NK-92 treated with Interleukin-12 subunit alpha and Interleukin-12 subunit beta, amount 100 ng/mL, for 24 hours (cell line): Measurements from ENCODE around the gene PCDH10.

Experiments
- DNase-seq: peaks from one replicate; lab custom pipeline; 2025; lab: John Stamatoyannopoulos, UW

PCDH10 gene

DNA sequence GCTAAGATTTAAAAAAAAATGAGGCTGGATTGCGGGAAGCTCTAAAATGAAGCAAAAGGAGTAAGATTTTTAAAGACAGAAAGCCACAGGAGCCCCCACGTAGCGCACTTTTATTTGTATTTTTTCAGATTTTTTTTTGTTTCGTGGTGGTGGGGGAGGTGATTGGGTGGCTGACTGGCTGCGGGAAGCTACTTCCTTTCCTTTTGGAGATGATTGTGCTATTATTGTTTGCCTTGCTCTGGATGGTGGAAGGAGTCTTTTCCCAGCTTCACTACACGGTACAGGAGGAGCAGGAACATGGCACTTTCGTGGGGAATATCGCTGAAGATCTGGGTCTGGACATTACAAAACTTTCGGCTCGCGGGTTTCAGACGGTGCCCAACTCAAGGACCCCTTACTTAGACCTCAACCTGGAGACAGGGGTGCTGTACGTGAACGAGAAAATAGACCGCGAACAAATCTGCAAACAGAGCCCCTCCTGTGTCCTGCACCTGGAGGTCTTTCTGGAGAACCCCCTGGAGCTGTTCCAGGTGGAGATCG, 908 bp downstream of the PCDH10 start:
- no peak for DNase-seq

DNA sequence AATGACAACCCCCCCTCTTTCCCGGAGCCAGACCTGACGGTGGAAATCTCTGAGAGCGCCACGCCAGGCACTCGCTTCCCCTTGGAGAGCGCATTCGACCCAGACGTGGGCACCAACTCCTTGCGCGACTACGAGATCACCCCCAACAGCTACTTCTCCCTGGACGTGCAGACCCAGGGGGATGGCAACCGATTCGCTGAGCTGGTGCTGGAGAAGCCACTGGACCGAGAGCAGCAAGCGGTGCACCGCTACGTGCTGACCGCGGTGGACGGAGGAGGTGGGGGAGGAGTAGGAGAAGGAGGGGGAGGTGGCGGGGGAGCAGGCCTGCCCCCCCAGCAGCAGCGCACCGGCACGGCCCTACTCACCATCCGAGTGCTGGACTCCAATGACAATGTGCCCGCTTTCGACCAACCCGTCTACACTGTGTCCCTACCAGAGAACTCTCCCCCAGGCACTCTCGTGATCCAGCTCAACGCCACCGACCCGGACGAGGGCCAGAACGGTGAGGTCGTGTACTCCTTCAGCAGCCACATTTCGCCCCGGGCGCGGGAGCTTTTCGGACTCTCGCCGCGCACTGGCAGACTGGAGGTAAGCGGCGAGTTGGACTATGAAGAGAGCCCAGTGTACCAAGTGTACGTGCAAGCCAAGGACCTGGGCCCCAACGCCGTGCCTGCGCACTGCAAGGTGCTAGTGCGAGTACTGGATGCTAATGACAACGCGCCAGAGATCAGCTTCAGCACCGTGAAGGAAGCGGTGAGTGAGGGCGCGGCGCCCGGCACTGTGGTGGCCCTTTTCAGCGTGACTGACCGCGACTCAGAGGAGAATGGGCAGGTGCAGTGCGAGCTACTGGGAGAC, 1.6 kb downstream of the PCDH10 start:
- no peak for DNase-seq

DNA sequence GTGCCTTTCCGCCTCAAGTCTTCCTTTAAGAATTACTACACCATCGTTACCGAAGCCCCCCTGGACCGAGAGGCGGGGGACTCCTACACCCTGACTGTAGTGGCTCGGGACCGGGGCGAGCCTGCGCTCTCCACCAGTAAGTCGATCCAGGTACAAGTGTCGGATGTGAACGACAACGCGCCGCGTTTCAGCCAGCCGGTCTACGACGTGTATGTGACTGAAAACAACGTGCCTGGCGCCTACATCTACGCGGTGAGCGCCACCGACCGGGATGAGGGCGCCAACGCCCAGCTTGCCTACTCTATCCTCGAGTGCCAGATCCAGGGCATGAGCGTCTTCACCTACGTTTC, 2.2 kb downstream of the PCDH10 start:
- DNase-seq = no peak

DNA sequence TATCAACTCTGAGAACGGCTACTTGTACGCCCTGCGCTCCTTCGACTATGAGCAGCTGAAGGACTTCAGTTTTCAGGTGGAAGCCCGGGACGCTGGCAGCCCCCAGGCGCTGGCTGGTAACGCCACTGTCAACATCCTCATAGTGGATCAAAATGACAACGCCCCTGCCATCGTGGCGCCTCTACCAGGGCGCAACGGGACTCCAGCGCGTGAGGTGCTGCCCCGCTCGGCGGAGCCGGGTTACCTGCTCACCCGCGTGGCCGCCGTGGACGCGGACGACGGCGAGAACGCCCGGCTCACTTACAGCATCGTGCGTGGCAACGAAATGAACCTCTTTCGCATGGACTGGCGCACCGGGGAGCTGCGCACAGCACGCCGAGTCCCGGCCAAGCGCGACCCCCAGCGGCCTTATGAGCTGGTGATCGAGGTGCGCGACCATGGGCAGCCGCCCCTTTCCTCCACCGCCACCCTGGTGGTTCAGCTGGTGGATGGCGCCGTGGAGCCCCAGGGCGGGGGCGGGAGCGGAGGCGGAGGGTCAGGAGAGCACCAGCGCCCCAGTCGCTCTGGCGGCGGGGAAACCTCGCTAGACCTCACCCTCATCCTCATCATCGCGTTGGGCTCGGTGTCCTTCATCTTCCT, 2.7 kb downstream of the PCDH10 start:
- DNase-seq = no peak

GRCh38 chr4:133152330-133152821, 3.3 kb downstream of the PCDH10 start:
- DNase-seq = no peak

- no peak for DNase-seq
Observed at GRCh38 chr4:133152831-133153481, 3.9 kb downstream of the PCDH10 start.

DNA sequence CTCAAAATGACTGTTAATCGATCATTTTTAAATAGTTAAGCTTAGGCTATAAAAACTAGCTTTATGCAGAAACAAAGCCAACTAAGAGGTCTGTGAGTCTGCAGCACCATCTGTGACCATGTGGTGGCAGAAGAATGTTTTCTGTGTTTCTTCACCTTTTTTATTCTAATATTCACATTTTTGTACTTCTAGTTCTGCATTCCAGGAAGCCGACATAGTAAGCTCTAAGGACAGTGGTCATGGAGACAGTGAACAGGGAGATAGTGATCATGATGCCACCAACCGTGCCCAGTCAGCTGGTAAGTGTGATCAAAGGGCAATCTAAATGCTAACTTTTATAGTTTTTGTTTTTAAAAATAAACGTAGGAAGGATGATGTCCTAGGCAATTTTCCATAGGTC, 5.6 kb downstream of the PCDH10 start:
- no peak for DNase-seq

- no peak for DNase-seq
Observed at GRCh38 chr4:133156096-133156495, 7.0 kb downstream of the PCDH10 start.

DNA sequence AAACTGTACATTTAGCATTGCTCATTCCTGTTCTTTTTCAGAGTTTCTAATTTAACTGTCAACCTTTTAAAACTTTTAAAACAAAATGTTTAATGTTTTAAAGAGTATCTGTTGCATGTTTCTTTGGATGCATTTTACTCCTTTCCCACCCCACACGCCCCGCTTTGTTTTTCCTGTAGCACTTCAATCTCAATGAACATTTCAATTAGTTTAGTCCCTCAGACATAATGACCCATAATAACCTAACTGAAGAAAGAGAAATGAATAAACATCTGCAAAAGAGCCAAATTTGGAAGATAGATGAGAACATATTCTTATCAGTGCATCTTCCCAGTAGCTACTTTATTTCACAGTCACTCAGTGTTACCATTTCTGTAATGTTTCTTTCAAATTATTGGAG, 7.5 kb downstream of the PCDH10 start:
- DNase-seq = no peak

DNA sequence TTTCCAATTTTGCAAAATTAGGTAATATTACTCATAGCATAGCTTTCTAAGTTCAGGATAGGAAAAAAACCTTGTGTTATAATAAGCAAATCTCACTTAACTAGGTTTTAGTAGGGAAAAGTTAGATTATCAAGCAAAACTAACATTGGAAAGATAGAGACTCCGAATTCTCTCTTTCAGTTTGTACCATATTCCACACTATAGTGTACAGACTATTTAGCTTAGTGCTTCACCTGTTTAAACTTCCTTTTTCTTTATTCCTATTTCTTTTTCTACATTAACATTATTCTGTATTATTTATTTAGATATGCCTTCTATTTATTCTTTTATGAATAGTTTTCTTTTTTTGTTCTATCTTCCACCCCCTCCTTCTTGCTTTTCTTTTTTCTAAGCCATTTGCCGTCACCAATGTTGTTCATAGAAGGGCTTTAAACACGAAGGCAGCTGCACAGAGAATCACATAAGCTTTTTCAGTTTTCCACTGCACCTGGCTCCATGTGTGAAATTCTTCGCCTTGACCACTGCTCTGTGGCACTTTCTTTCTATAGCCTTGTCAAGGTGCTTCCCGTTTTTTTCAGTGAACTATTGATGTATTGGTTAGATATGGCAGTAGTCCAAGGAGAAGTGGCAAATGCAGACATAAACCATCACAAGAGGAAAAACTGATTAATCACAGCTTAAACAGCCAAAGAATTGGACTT, 8.5 kb downstream of the PCDH10 start:
- no peak for DNase-seq

DNA sequence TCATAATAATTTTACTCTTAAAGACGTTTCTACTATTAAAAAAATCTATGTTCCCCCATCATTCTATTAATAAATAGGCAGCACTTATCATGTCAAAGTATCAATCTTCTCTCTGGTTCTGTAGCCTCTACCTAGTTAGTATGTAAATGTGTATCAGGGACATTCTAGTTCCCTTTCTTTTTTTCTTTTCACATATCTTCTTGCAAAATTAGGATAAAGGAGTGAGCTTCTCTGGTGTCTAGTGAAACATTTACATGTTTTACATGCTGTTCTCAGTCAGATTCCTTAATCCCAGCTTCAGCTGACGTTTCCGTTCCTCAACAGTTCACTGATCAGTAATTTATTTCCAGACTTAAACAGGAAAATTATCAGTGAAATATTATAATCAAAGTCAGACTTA, 11.8 kb downstream of the PCDH10 start:
- no peak for DNase-seq

DNA sequence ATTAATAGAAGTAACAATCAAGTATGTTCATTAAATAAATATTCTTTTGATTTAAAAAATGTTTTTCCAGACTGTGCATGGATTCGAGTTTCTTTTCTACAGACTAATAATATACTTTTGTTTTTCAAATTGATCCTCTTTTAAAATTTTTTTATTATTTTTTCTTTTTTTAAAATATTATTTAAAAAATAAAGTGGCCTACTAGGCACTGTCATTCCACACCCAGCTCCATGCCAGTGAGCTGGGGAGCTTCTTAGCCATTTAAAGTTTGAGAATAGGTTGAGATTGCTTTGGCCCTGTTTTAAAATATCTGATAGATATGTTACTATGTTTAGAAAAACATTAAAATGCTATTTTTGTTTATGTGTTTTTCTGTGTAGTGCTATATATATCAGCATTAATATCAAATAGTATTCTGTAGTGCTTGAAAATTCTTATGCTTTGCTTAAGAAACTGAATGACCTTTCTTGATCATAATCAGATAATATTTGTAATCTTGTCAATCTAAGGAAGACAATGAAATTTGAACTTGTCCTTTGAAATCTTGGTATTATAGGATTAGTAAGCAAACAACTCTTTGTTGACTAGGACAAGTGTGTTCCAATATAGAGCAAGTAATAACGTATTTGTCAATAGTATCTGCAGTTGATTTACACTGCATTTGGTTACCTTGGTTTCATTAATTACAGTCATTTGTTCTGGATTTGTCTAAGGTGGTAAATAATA, 12.6 kb downstream of the PCDH10 start:
- DNase-seq = no peak

DNA sequence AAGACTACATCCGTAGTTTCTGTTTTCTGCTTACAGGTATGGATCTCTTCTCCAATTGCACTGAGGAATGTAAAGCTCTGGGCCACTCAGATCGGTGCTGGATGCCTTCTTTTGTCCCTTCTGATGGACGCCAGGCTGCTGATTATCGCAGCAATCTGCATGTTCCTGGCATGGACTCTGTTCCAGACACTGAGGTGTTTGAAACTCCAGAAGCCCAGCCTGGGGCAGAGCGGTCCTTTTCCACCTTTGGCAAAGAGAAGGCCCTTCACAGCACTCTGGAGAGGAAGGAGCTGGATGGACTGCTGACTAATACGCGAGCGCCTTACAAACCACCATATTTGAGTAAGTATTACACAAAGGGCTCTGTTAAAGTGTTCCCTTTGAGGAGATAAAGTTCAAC, 13.8 kb downstream of the PCDH10 start:
- no peak for DNase-seq

GRCh38 chr4:133178956-133179355, 29.9 kb downstream of the PCDH10 start:
- no peak for DNase-seq

DNA sequence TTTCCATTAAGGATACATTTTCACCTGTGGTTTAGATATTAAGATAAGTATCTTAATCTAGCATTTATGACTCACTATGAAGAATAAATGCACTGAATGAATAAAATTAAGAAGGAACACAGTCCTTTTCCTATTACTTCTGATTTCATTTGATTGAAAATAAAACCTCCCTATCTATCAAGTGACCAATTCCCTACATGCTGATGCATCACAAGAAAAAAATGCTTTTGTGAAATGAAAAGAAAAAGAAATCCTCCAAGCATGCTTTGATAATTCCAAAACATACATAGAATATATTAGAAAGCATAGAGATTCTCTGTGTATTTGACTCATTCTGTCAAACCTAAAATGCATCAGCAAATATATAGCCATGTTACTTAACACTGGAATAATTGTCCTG, 37.1 kb downstream of the PCDH10 start:
- no peak for DNase-seq

DNA sequence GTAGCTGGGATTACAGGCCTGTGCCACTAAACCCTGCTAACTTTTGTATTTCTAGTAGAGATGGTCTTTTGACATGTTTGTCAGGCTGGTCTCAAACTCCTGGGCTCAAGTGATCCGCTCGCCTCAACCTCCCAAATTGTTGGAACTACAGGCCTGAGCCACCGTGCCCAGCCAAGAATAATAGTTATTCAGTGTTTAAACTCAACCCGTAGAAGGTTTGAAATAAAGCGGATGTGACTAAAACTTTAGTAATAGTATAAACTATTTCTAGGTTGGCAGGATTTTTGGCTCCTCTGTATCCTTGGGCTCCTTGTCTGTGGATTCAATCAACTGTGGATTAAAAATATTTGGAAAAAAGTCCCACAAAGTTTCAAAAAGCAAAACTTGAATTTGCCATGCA, 37.8 kb downstream of the PCDH10 start:
- DNase-seq = no peak

- DNase-seq = no peak
Observed at GRCh38 chr4:133188433-133189146, 39.5 kb downstream of the PCDH10 start.

DNA sequence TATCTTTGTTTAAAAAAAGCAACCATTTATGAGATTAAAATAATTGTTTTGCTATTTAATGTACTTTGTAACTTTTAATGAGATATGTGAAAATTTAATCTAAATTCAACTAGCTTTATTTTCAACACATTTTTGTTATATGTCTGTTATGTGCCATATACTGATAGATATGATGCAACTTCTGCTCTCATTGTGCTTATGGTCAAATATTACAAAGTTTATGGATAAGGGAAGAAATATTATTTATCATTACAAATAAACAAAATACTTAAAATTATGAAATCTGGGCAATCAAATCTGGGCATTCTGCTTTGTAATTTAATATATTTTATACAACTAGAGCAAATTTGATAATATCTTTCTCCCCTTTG, 40.0 kb downstream of the PCDH10 start:
- DNase-seq = no peak

DNA sequence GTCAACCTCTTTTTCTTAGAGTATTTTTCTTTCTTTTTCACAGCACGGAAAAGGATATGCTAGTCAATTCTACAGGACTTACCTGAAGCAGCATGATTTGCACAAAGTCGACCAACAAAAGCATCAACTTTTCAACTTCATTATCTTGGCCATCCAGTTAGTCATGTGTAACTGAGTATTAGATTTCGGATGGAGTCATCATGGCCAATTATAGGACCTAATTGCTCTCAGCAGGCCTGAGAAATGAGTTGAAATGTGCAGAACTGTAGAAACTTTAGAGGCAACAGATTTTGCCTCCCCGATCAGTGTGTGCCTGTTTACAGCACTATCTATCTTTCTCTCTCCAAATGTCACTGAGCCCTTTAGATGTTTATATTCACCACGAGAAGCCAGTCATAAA, 41.0 kb downstream of the PCDH10 start:
- DNase-seq = no peak

DNA sequence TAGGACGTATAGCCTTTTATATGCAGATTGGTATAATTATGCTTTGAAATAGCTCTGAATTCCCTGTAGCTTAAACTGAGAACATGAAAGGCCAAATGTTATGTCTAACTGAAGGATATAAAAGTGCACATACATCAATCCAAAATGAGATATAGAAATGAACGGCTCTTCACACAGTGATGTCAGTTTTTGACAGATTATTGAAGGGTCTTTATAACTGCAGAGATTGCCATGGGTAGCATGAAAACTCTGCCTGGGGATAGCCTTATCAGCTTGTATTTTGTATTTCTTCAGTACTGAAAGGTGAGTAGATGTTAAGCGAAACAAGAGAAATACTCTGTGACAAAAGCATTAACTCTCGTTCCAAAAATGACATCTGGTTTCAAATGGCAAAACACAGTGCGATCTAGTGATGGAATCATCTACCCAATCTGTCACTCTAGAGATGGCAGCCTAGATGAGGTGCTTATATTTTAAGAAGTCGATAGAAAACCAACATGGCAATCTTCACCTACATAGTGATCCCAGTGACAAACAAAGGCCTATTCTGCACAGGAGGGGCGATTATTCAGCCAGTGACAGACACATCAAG, 59.7 kb downstream of the PCDH10 start:
- DNase-seq = no peak

GRCh38 chr4:133233922-133234321, 84.8 kb downstream of the PCDH10 start:
- no peak for DNase-seq
